ENCODE data around the gene KBTBD7.

KBTBD7 gene

GRCh38 chr13:41193919-41194824, at the start of gene KBTBD7:
Gene KBTBD7 (minus strand): TSS chr13:41194569. CDS start chr13:41194257, 312 bp downstream.
- peak; percentile 77 to 88 for DNase-seq (ENCODE audit: low read depth in 1 of 2, low spot score in 1 of 2)

GRCh38 chr13:41241626-41242025, 47.3 kb upstream of the KBTBD7 start:
- DNase-seq (ENCODE audit: low read depth in 1 of 2, low spot score in 1 of 2) = no peak

- DNase-seq (ENCODE audit: low read depth in 1 of 2, low spot score in 1 of 2) = no peak
Observed at GRCh38 chr13:41236369-41236768, 42.0 kb upstream of the KBTBD7 start.

GRCh38 chr13:41232578-41233480, 38.5 kb upstream of the KBTBD7 start:
- DNase-seq (ENCODE audit: low read depth in 1 of 2, low spot score in 1 of 2) = no peak

- DNase-seq (ENCODE audit: low read depth in 1 of 2, low spot score in 1 of 2) = no peak
Observed at GRCh38 chr13:41231786-41232185, 37.4 kb upstream of the KBTBD7 start.

GRCh38 chr13:41231025-41231677, 36.8 kb upstream of the KBTBD7 start:
- no peak for DNase-seq (ENCODE audit: low read depth in 1 of 2, low spot score in 1 of 2)

- DNase-seq (ENCODE audit: low read depth in 1 of 2, low spot score in 1 of 2) = no peak
Observed at GRCh38 chr13:41229356-41229755, 35.0 kb upstream of the KBTBD7 start.

GRCh38 chr13:41224113-41225110, 30.0 kb upstream of the KBTBD7 start:
- DNase-seq (ENCODE audit: low read depth in 1 of 2, low spot score in 1 of 2) = no peak

- peak in 1 of 2 donors; percentile 15 for DNase-seq (ENCODE audit: low read depth in 1 of 2, low spot score in 1 of 2)
Observed at GRCh38 chr13:41222259-41222852, 28.0 kb upstream of the KBTBD7 start.

- DNase-seq (ENCODE audit: low read depth in 1 of 2, low spot score in 1 of 2) = no peak
Observed at GRCh38 chr13:41220401-41220800, 26.0 kb upstream of the KBTBD7 start.

GRCh38 chr13:41216160-41216559, 21.8 kb upstream of the KBTBD7 start:
- no peak for DNase-seq (ENCODE audit: low read depth in 1 of 2, low spot score in 1 of 2)

- no peak for DNase-seq (ENCODE audit: low read depth in 1 of 2, low spot score in 1 of 2)
Observed at GRCh38 chr13:41213919-41214318, 19.6 kb upstream of the KBTBD7 start.

GRCh38 chr13:41213316-41213715, 18.9 kb upstream of the KBTBD7 start:
- no peak for DNase-seq (ENCODE audit: low read depth in 1 of 2, low spot score in 1 of 2)

- no peak for DNase-seq (ENCODE audit: low read depth in 1 of 2, low spot score in 1 of 2)
Observed at GRCh38 chr13:41212881-41213280, 18.5 kb upstream of the KBTBD7 start.

GRCh38 chr13:41211062-41211461, 16.7 kb upstream of the KBTBD7 start:
- DNase-seq (ENCODE audit: low read depth in 1 of 2, low spot score in 1 of 2) = no peak

GRCh38 chr13:41206467-41206866, 12.1 kb upstream of the KBTBD7 start:
- no peak for DNase-seq (ENCODE audit: low read depth in 1 of 2, low spot score in 1 of 2)

GRCh38 chr13:41203810-41204209, 9.4 kb upstream of the KBTBD7 start:
- no peak for DNase-seq (ENCODE audit: low read depth in 1 of 2, low spot score in 1 of 2)

- DNase-seq (ENCODE audit: low read depth in 1 of 2, low spot score in 1 of 2) = no peak
Observed at GRCh38 chr13:41200126-41200525, 5.8 kb upstream of the KBTBD7 start.

GRCh38 chr13:41199526-41199925, 5.2 kb upstream of the KBTBD7 start:
- DNase-seq (ENCODE audit: low read depth in 1 of 2, low spot score in 1 of 2) = no peak

GRCh38 chr13:41199079-41199478, 4.7 kb upstream of the KBTBD7 start:
- no peak for DNase-seq (ENCODE audit: low read depth in 1 of 2, low spot score in 1 of 2)

Measured in activated T-helper 1 cell treated with anti-CD3 and anti-CD28 coated beads, Interleukin-2, amount 50 U/mL, for 16 hours (primary cell).